Limb (tissue), 2 donors: ENCODE measurements around the gene MAML2.

ENCODE experiments used
- DNase-seq, 2 donors: peaks; one replicate each; pipeline ENCODE4 v3.0.0-alpha.2; 2016; ENCODE audit errors: extremely low spot score in 2 of 2

Gene MAML2

DNA sequence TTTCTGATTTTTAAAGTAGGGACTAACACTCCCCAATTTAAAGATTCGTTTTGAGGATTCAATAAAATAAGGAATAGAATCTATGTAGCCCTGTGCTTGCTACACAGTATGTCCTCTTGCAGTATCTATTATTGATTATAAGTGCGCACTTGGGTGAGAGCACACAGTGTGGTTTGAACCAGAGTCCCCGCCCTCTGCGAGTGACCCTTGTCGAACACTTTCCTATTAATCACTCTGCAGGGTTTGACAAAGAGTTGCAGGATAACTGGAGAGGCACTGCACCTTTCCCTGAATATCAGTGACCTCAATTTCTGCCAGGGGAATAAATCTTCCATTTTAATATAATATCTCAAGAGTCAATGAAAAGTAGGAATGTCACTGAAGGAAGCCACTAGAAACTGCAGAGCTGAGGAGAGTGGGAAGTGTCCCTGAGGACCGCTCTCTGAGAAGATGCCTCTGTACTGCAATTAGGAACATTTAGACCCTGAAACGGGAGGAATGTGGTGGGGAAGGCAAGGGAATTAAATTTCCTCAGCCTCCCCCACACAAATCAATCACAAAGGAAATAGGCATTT lies 182.2 kb downstream of the MAML2 start:
- no peak for DNase-seq

DNA sequence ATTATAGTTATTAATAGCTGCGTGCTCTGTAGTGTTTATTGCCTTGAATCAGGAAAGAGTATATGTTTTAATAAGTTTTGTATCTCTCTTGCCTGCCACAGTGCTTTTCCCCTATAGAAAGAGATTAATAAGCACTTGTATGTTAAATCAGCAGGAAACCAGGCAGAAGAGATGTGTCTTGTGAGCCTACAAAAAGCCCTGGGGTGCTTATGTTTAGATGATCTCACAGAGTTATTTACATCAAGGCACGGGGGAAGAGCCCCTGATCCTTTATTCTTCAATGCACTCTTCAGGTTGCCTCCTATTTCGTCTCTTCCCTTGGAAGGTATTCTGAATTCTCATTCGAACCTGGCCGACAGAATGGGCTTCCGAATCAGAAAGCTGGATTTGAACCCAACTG lies 183.0 kb downstream of the MAML2 start:
- no peak for DNase-seq

DNA sequence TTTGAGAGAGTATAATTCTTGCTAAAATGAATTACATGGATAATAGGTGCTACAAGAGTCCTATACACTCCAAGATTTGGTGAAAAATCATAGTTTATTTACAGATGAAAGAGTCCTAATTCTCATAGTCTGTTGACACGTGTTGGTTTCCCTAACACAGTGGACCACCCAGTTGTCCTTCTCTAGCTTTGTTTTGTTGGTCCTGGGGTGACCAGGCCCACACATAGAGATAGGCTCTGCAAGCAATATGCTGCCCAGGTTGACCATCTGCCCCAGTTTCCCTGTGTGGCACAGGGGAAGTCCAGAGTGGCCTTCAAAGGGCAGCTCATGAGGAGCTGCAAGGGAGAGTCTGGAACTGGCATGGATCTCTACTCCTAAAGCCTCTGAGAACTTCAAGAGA lies 184.9 kb downstream of the MAML2 start:
- DNase-seq, result no peak

DNA sequence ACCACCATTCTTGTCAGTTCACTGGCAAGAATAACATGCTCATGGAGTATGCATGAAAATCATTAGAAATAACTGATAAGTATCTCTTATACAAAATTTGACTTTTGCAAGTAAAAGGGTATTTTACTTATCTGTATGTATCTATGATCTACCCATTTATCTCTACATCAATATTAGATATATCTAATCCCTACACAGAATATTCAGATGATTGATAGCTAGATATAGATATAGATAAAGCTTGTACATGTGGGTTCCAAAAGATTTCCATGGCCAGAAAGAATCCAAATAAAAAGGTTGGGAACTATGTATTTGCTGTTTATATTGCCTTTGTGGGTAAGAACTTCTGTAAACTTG lies 185.5 kb downstream of the MAML2 start:
- no peak for DNase-seq

DNA sequence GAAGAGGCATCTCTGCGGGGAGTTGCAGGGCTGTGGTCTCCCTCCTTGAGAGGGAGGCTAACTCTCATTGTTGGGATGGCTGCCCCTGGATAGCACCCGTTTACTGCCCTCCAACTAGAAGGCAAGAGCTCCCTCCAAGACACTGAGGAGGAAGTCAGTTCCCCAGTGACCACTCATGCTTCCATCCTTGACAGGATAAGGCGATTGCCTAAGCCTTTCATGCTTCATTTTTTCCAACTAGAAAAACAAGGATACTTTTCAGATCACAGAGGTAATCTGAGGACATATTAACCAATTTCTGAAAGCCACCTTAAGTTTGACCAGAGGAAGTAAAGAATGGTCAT lies 186.6 kb downstream of the MAML2 start:
- no peak for DNase-seq

DNA sequence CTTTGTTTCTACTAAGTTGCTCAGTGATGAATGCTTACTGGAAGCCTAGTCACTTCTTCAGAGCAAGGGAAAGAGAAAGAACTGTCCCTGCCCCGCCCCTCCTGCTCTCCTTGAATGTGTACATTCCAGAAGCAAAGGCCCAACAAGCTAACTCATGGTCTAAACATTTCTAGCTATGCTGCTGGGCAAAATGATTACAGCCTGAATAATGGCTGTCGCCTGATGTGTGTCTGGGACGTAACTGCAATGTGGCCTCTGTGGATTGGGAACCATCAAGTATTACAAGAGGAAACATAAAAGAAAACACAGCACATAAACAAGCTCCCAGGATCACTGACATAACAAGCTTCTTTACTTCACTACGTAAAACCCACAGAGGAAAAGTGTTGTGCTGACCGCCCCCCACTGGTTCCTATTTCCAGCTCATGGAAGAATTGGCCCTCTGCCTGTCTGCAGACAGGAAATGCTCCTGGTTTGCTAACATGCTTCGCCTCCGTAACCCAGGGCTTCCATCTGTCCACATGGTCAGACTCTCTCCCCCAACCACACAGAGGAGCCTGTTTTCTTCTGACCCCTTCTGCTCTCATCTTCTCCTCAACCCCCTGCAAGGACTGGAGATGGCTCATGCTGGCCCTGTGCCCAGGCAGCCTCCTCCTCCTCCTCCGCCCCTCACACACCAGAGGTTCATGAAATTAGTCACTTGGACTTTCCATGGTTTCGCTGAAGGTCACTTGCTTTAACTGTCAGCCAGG lies 187.2 kb downstream of the MAML2 start:
- DNase-seq, result peak; percentile 73 to 75

DNA sequence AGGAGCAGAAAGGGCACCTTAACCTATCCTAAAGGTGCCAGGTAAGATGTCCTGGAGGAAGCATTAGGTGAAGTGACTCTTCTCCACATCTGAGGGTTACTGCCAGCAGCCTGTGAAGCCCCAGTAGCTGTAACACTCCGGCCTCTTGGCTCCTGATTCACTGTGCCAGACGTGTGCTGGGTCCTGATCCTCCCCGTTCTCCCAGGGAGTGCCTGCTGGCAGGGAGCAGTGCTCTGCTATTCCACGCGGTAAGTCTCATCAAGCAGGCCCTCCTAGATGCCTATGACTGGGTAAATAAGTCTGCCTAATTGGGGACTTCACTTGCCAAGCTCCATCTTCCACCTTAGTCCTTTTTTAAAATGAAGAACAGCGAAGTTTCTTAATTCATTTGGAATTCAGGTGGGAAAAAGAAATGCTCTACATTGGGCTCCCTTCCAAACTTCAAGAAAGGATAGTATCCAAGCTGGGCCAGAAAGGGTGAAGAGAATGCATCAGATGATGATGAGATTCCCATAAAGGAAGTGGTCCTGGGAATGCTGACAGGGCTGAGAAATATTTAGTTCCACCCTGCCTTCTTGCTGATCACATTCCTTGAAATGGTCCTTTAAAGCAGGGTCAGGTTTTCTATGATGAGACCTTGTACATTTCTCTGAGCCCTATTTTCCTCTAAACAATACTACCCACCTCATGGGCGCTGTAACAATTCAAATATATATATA lies 188.0 kb downstream of the MAML2 start:
- no peak for DNase-seq

DNA sequence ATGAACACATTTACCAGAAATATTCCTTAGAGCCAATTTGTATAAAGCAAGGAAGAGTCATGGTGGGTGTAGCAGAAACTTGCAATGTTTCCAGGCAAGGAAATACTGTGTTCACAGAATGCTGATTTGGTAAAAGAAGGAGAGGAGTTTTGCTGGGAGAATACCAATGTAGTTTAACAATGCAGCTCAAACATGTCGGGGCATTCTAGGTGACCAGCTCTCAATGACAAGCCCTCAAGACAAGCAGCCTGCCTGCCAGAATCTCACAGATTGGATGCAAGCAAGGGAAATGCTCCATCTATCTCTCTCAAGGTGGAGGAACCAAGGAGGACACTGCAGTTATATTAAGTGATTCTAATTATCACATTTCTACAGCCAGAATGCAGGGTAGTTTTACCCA lies 190.4 kb downstream of the MAML2 start:
- no peak for DNase-seq

DNA sequence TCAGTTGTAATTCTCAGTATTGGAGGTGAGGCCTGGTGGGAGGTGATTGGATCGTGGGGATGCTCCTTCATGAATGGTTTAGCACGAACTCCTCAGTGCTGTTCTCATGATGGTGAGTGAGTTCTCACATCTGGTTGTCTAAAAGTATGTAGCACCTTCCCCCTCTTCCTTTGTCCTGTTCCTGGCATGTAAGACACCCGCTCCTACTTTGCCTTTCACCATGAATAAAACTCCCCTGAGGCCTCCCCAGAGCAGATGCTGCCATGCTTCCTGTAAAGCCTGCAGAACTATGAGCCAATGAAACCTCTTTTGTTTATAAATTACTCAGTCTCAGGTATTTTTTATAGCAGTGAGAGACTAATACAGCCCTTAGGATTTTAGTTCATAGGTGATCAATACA lies 191.5 kb downstream of the MAML2 start:
- no peak for DNase-seq

DNA sequence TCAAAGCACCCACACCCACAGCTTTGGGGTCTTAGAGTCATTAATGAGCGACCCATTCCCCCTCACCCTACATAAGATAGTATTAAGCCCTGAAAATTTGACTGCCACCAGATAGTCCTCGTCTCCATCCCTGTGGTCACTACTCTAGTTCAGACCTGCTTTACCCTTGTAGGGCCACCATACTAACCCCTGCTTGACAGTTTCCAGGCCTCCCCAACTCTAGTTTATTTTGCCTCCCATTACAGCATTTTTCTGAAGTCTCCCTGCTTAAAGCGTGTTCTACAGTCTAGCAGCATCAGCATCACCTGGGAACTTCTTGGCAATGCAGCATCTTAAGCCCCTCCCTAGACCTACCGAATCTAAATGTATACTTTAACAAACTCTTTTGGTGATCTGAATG lies 192.4 kb downstream of the MAML2 start:
- DNase-seq, result no peak

DNA sequence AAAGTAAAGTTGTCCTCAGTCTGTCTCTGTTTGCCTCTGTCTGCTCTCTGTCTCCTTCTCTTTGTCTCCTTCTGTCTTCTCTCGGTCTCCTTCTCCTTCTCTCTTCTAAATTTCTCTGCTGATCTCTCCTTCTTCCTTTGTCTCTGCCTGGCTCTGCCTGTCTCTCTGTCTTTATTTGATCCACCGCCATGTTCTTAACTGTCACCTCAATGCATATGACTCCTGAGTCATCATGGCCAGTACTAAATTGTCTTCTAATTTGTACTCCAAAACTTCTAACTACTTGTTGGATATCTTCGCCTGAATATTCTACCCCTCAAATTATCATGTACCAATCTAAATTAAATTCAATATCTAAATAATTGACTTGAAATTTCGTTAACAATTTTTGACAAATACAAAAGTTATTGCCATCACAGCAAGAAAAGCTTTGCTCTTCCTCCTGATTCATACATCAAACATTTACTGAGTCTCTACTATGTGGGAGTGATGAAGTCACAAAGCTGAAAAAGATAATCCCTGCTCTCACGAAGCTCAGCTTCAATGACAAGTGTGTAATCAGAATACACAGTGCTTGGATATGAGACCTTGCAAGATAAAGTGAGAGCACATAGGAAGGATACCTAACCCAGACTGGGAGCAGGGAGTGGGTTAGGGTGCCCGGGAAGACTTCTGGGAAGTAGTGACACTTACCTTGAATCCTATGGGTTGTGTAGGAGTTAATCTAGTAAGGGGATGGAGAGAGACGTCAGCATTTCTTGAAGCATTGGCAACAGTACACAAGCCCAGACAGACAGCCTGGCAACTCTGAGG lies 193.0 kb downstream of the MAML2 start:
- DNase-seq, result no peak

DNA sequence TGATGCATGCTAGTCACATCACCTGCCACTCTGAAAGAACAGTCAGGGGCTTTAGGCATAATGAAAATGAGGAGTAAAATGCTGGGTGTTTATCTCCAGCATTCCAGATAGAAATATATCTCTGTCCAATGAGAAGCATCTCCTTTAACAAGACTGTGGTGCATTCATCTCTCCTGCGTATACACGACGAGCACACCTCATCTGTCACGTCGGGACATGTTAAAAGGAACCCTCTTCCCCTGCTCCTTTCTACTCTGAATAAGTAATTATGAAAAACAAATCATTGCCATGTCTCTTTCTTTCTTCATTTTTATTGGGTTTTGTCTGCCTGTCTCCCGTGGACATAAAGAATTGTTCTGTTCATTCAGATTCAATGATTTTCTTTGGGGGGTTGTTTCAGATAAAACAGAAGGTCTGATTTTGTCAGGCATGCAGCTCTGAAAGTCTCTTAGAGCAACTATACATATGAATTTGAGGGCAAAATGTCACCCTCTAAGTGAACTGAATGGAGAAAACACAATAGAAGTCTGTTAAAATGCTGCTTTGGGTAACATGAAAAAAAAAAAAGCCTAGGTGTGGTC lies 195.0 kb downstream of the MAML2 start:
- no peak for DNase-seq

DNA sequence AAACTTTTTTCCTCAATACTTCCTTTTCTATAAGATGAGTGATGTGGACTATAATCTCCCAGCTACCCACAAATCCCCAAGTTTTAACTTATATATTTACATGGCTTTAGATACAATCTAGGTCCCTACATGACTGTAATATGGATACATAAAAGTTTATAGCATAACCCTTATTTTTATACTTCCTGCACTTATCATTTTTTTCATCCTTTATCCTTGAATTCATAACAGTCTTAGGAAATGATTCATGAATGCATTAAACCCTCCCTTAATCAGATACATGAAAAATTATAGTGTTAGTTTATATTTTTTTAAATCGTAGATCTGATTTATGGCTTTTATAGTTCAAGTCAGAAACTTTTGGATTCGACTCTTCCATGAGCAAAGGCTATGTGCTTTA lies 195.8 kb downstream of the MAML2 start:
- DNase-seq, result no peak

DNA sequence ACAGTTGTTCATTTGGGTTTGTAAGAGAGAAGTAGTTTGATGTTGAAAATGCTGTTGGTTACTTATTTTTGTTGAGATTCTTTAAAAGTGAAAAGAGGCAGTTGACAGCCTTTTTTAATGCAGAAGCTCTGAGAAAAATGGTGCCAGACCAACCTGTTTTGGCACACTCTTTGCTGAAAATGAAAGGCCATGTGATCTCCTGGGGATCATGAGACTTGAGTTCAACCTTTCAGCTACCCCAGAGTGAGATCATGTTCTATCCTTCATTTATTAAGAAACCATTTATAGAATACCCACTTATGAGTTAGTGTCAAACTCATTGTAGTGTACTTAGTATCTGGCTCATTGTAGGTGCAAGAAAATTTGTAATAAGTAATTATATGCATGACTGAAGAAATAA lies 196.2 kb downstream of the MAML2 start:
- no peak for DNase-seq

DNA sequence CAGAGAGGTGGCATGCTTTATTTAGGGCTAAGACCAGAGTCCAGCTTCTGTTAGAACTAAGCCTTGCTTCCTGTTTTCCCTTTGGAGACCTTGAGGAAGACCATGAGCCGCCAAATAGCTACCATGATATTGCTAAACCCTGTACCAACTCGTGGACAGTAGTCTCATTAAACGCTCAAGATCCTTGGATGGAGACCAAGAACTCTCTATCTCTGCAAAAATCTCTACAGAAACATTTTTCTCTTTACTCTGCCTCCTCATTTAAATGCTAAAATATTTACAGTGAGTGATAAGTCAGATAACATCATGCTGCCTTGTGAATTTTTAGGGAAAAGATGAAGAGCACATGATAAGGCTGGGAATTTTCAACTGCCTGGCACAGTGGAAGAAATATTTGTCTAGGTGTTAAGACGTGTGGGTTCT lies 197.8 kb downstream of the MAML2 start:
- DNase-seq, result no peak

DNA sequence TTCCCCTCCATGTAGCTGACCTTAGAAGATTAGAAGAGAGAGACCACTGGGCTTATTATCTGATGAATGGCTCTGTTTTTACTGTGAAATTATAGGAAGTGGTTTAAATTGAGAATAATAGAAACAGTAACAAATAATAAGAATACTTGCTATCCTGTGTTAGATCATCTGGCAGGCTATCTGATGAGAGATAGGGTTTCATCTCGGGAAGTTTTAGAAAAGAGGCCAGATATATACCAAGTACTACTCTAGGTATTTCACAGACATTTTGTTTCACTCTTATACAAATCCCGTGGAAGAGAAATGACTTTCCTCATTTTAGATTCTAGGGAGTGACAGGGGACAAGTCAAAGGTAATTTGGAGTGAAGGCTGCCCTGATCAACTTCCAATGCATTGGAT lies 198.4 kb downstream of the MAML2 start:
- DNase-seq, result no peak

DNA sequence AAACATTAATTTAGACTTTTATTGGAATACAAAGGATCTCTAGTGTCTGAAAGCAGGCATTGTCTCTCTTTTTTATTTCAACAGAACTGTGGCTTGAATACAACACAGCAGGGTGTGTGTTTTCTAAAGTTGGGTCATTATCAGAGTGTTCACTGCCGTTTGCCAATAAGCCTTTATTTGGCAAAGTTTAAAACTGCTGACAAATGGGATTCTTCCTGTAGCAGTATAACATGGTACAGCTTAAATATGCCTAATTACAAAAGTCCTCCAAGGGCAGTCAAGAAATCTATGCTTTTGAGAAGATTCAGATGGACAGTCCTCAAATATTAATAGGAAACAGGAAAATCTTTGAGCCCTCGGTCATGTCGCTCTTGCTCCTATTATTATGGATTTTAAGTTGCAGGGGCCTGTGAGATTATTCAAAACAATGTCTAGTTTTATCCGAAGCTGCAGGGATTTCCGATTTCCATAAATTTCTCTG lies 199.9 kb downstream of the MAML2 start:
- no peak for DNase-seq

DNA sequence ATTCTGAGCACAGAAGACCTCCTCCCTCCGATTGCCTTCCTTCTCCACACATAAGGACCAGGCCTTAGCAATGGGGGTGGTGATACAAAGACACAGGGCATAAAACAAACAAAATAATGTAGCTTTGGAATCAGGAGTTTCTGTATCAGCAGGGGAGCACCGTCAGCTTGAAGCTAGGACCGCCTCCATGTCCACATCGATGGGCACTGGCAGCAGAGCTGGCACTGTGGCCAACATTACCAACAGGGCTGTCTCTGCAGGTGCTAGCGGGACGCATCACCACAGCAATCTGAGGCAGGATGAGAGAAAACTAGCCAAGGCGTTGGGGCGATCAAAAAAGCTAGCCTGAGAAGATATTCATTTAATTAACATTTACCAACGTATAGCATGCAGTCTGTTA lies 201.4 kb downstream of the MAML2 start:
- DNase-seq, result no peak

DNA sequence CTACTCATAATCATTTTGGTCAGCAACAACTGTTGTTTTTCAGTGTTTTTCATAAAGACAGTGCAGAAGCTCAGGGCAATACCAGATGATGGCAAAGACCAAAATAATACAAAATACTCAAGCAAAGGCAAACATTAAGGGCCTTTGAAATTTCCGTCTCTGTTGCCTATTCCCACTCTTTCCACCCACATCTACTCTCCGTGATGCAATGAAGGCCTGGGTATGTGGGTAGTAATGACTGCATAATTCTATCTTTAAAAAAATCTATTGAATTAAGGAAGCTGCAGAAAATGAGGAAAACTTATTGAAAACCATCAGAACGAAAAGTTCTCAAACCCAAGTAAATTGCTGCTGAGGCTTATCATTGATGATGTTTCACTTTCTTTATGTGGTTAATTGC lies 203.3 kb downstream of the MAML2 start:
- no peak for DNase-seq

DNA sequence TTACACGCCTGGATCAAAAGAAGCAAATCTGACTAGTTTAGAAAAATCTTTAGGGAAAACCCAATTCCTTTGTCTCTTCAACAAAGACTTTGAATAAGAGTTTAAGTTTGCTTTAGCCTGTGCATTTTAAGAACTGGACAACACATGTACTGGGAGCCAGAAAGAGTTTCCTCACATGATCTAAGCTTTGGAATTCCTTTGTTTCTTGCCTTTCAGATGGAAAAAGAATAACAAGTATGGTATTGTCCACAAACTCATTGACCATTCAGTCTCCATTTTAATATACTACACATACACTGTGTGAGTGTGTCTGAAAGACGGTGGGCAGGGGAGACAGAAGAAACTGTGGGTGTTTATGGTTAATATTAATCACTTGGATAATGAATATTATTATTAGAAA lies 205.6 kb downstream of the MAML2 start:
- no peak for DNase-seq

DNA sequence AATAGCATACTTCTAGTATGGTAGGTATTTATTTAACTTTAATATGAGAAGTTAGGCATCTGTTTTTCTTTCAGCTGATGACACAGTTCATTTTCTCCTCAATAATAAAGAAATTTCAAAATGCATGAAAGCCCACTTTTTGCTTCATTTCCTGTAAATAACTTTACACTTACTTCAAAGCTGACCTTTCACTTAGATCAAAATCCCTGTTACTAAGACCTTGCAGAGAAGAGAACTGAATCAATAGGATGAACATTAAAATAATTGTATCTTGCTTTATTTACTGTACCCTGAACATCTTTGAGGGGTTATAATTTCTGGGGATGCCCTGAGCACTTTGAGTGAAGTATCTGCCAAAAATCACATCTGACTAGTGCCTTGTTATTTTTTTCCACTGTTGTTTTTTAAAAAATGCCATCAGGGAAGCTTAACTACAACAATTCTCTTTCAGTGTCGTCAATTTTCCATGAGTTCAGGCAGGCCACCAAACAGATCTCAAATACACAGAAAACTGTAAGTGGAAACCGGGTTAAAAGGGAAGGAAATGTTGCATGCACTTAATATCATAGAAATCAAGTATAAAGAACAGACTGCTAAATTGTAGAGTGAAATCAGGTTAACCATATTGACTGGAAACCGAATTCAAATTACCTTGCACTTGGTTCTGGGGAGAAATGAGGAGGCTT lies 206.2 kb downstream of the MAML2 start:
- peak in 1 of 2 donors; percentile 37 for DNase-seq
